ENCODE data around the gene ZNF691. TPM values are rescaled to one million over a fixed set of nuclear protein-coding genes. Genes with fewer than 3 reads are reported as not detected.

The ZNF691 gene
- polyA plus RNA-seq, 1 of the 3 experiments (the other 2 are of a cell fraction), result 7.2 TPM

GRCh38 chr1:42860339-42861013, 14.1 kb downstream of the ZNF691 start:
- no peaks in the 10 kb centered on the region for H4K20me1 ChIP-seq (ENCODE audit: insufficient read depth)
- no peaks in the 10 kb centered on the region for H3K9me3 ChIP-seq
- no peak overlapping the region for H3K9ac ChIP-seq
- DNase-seq, result no peak
- H3K79me2 ChIP-seq (ENCODE audit: insufficient read depth), result no peaks in the 10 kb centered on the region
- POLR2A ChIA-PET, result no interaction called here
- no peaks in the 10 kb centered on the region for H3F3A ChIP-seq (replicated peaks; ENCODE audit: insufficient read depth)
- no peaks in the 10 kb centered on the region; the same call in 1 of the 2 replicates for H3K27me3 ChIP-seq (ENCODE audit: insufficient read depth)
- H3K4me1 ChIP-seq (ENCODE audit: control insufficient read depth in 1 of 2, insufficient read depth in 2 of 2, low read depth in 1 of 2, low read length in 1 of 2), result no peaks in the 10 kb centered on the region
- H2AFZ ChIP-seq (ENCODE audit: low read depth), result no peak overlapping the region
- H3K9me2 ChIP-seq, result no peaks in the 10 kb centered on the region
- no peak overlapping the region for H3K4me2 ChIP-seq
- TF ChIP-seq RFX5 (IDR thresholded peaks at IDR 0.05; ENCODE audit: low read length), result no peak
- TF ChIP-seq USF1 (IDR thresholded peaks at IDR 0.05; ENCODE audit: borderline replicate concordance, low read depth), result no peak
- TF ChIP-seq SIN3A (IDR thresholded peaks at IDR 0.05; ENCODE audit: borderline replicate concordance, low read depth, low read length), result no peak
- TF ChIP-seq RCOR1 (IDR thresholded peaks at IDR 0.05; ENCODE audit: low read length), result no peak
- no peak for TF ChIP-seq MXI1 (IDR thresholded peaks at IDR 0.05; ENCODE audit: low read depth, low read length)
- TF ChIP-seq FOXJ3 (CRISPR knock-in tag; IDR thresholded peaks at IDR 0.05), result no peak
- TF ChIP-seq IRF3 (IDR thresholded peaks at IDR 0.05; ENCODE audit: low read depth, low read length), result no peak
- no peak for TF ChIP-seq ZBTB33 (IDR thresholded peaks at IDR 0.05; ENCODE audit: borderline replicate concordance, low read depth)
- no peak for TF ChIP-seq YY1 (IDR thresholded peaks at IDR 0.05; ENCODE audit: low read depth)
- TF ChIP-seq GATA2 (CRISPR knock-in tag; IDR thresholded peaks at IDR 0.05), result no peak
- TF ChIP-seq TAF1 (IDR thresholded peaks at IDR 0.05; ENCODE audit: borderline replicate concordance, low read depth, low read length), result no peak
- TF ChIP-seq GABPA (IDR thresholded peaks at IDR 0.05; ENCODE audit: low read depth), result no peak
- no peak for TF ChIP-seq PBX3 (IDR thresholded peaks at IDR 0.05)
- TF ChIP-seq TCF12 (IDR thresholded peaks at IDR 0.05), result no peak
- TF ChIP-seq MEF2A (IDR thresholded peaks at IDR 0.05; ENCODE audit: borderline replicate concordance, low read depth), result no peak
- TF ChIP-seq EZH2phosphoT487 (IDR thresholded peaks at IDR 0.05; ENCODE audit: borderline replicate concordance, low read depth), result no peak
- WGBS (ENCODE audit: low lambda C conversion rate), result 25% methylated on average over 4 of the region's 4 CpGs
- H3K4me3 ChIP-seq (ENCODE audit: low read depth in 2 of 2, low read length in 1 of 2), result no peak overlapping the region
- CTCF ChIA-PET, result interaction anchor here (1.9 kb wide), 1 partner anchor 83 kb away, joined by 5 read pairs; no protein-coding TSS in a partner anchor
- no peaks in the 10 kb centered on the region for H3K36me3 ChIP-seq (replicated peaks in 1 of 2; ENCODE audit: control insufficient read depth in 1 of 2, insufficient read depth in 2 of 2, low read length in 1 of 2)
- no peak overlapping the region for H3K27ac ChIP-seq (ENCODE audit: low read depth in 2 of 2, low read length in 1 of 2)
